ENCODE data around the gene SPPL3.
"Not testable (repeated sequence)": the region's sequence is repeated elsewhere in the genome, so short reads cannot be mapped to it uniquely, and the experiment has no call there.

SPPL3 gene, protein sequence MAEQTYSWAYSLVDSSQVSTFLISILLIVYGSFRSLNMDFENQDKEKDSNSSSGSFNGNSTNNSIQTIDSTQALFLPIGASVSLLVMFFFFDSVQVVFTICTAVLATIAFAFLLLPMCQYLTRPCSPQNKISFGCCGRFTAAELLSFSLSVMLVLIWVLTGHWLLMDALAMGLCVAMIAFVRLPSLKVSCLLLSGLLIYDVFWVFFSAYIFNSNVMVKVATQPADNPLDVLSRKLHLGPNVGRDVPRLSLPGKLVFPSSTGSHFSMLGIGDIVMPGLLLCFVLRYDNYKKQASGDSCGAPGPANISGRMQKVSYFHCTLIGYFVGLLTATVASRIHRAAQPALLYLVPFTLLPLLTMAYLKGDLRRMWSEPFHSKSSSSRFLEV
- 25.7 to 45.5 (median 39.6) reads per million in 3 experiments for total RNA-seq

DNA sequence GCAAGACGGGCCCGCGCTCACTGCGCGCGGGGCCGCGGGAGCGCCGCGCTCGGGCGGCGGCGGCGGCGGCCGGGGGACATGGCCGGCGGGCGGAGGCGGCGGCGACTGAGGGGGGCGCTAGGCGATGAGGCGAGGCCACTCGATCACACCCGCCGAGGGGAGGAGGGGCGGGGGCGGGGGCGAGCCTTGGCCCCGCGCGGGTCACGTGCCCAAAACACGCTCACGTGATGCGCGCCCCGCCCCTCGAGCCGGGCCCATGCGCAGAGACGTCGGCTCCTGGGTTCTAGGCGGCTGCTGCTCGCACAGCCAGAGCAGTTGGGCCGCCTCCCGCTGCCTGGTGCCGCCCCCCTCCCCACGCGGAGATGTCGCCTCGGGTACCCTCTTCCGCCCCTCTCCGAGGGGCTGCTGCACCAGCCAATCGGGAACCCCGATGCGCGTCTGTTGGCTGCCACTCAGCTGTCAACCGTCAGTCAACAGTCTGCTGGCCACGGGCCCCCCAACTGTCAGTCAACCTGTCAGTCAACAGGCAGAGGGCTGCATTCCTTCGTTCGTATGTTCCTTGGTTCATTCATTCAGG is at the start of gene SPPL3:
Gene SPPL3, minus strand, starts transcription at position 162 of the 577 bp plus-strand sequence. CDS start 491 bp downstream, outside the sequence.
- peak; percentile 84 for DNase-seq

DNA sequence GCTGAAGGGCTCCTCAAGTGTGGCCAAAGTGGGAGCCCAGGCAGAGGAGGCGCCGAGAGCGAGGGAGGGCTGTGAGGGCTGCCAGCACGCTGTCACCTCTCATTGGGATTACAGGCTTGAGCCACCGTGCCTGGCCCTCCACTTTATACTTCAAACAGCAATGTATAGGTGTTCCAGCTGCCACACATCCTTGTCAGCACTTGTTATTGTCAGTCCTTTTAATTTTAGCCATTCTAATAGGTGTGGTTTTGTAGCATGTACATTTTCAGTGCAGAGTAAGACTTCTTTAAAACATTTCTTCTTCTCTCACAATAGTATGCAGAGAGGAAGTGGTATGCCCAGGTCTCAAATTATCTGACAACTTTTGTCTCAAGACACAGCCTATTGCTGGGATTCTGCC is 46.6 kb upstream of the SPPL3 start:
- no peak for DNase-seq

DNA sequence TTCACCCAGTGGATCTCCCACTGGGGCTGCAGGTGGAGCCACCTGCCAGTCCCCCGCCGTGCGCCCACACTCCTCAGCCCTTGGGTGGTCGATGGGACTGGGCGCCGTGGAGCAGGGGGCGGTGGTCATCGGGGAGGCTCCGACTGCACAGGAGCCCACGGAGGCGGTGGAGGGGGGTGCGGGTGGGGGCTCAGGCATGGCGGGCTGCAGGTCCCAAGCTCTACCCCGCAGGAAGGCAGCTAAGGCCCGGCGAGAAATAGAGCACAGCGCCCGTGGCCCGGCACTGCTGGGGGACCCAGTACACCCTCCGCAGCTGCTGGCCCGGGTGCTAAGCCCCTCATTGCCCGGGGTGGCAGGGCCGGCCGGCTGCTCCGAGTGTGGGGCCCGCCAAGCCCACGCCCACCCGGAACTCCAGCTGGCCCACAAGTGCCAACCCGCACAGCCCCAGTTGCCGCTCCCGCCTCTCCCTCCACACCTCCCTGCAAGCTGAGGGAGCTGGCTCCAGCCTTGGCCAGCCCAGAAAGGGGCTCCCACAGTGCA is 46.2 kb upstream of the SPPL3 start:
- DNase-seq = not testable (repeated sequence)

DNA sequence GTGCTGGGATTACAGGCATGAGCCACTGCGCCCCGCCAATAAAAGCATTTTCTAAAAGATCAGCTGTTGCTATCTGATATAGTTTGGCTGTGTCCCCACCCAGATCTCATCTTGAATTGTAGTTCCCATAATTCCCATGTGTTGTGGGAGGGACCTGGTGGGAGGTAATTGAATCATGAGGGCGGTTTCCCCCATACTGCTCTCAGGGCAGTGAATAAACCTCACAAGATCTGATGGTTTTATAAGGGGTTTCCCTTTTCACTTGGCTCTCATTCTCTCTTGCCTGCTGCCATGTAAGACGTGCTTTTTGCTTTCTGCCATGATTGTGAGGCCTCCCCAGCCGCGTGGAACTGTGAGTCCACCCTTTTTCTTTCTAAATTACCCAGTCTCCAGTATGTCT is 41.4 kb upstream of the SPPL3 start:
- DNase-seq = not testable (repeated sequence)

DNA sequence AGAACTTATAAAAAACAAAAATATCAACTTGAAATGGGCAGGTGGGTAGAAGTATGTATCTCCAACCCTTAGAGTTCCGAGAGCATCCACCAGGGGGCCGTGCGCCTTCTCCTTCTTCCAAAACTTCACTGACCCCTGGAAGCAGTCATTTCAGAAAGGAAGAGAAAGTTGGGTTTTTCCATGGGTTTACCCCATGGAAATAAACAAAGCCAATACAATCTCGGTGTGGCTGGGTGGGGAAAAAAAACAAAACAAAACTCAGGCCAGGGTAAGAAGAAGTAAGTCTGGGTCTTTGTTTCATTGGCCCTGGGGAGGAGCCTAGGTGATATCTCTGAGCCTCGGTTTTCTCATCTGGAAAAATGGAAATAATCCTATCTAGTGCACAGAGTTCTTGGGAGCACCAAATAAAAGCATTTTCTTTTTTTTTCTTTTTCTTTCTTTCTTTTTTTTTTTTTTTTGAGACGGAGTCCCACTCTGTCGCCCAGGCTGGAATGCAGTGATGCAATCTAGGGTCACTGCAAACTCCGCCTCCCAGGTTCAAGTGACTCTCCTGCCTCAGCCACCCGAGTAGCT is 40.6 kb upstream of the SPPL3 start:
- DNase-seq = peak; percentile 37

DNA sequence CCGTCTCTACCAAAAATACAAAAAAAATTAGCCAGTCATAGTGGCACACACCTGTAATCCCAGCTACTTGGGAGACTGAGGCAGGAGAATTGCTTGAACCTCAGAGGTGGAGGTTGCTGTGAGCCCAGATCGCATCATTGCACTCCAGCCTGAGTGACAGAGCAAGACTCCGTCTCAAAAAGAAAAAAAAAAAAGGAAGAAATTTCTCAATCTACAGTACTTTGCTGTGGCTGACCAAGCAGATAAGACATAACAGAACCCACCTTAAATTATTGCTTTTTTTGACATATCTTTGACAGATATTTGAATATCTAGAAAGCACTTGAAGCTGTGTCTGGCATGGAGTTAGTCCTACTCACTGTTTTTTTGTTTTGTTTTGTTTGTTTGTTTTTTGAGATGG is 39.3 kb upstream of the SPPL3 start:
- no peak for DNase-seq

DNA sequence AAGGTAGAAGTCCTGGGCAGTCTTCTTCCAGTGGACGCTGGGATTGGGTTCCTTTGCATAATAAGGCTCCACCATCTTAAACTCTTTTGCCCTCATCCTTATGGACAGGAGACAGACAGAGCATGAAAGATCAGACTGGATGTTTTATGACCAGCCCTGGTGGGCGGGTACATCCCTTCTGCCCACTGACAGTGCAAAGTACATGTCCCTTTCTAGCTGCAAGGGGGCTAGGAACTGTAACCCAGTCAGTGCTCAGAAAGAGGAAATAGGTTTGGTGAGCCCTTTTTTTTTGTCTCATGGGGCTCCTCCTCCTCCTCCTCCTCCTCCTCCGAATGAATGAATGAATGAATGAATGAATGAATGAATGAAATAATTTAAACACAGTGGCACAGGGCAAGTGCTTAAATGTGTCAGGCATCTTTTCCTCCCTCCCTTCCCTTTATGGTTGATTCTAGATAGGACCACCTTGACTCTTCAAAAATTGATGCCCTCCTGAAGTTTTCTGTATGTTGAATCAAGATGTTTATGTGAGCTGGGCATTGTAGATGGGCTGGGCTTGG is 37.8 kb upstream of the SPPL3 start:
- DNase-seq = no peak

DNA sequence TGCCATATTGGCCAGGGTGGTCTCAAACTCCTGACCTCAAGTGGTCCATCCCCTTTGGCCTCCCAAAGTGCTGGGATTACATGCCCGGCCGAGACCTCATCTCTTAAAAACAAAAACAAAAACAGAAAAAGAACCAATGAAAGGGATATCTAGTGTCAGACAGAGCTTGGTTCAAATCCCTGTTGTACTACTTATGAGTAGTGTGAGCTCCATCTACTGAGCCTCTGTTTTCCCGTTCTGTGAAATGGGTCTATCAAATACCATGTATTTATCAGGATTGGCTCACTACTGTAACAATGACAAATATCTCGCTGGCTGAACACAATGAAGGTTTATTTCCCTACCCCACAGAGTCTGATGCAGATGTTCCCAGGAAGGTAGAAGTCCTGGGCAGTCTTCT is 37.3 kb upstream of the SPPL3 start:
- DNase-seq = no peak

DNA sequence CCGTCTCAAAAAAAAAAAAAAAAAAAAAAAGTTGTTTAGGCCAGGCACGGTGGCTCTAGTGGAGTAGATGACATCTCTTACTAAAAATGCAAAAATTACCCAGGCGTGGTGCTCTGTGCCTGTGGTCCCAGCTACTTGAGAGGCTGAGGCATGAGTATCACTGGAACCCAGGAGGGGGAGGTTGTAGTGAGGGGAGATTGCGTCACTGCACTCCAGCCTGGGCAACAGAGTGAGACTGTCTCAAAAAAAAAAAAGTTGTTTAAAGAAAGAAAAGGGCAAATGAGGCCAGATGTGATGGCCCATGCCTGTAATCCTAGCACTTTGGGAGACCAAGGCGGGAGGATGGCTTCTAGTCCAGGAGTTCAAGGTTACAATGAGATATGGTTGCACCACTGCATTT is 36.6 kb upstream of the SPPL3 start:
- no peak for DNase-seq

DNA sequence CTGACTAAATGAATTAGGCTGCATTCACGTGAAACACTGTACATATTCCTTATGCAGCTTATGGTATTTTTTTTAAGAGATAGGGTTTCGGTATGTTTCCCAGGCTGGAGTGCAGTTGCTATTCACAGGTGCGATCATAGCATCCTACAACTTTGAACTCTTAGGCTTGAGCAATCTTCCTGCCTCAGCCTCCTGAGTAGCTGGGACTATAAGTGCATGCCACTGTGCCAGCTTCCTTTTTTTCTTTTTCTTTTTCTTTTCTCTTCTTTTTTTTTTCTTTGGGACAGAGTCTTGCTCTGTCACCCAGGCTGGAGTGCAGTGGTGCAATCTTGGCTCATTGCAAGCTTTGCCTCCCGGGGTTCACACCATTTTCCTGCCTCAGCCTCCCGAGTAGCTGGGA is 35.8 kb upstream of the SPPL3 start:
- no peak for DNase-seq

DNA sequence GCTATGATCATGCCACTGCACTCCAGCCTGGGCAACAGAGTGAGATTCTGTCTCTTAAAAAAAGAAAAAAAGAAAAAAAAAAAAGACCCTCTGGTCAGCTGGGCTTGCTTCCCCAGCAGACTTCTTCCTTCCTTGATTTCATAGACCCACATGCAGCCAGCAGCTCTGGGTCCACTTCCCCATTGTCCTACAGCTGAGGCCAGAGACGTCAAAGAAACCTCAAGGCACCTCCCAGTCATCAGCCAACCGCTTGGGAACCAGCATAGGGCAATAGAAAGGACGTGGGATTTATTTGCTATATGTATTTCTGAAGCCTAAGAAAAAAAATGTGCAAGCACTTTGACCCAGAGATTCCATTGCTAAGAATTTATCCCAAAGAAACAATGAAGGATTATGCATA is 35.4 kb upstream of the SPPL3 start:
- DNase-seq = no peak

DNA sequence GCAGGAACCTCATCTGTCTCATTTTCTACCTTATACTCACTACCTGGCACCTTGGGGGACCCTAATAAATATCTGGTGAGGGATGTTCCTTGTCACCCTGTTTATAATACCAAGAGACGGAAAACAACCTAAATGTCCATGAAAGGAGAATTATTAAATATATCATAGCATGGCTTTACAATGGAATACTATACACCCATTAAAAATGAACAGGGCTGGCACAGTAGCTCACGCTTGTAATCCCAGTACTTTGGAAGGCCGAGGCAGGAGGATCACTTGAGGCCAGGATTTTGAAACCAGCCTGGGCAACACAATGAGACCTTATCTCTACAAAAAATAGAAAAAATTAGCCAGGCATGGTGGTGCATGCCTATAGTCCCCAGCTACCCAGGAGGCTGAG is 34.3 kb upstream of the SPPL3 start:
- no peak for DNase-seq

DNA sequence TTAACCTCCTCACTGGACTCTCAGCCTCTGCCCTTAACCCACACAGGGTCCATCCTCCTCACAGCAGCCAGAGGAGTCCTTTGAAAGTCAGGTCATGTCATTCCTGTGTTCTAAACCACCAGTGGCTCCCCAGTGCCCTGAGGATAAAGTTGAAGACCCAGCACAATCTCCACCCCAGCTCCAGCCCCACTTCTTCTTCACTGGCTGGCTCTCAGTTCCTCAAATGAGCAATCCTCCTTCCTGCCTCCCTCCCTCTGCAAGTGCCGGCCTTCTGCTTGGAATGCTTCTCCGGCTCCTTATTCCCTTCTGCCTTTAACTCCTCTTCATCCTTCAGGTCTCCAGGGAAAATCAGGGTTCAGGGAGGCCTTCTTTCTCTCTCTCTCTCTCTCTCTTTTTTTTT is 32.0 kb upstream of the SPPL3 start:
- no peak for DNase-seq

DNA sequence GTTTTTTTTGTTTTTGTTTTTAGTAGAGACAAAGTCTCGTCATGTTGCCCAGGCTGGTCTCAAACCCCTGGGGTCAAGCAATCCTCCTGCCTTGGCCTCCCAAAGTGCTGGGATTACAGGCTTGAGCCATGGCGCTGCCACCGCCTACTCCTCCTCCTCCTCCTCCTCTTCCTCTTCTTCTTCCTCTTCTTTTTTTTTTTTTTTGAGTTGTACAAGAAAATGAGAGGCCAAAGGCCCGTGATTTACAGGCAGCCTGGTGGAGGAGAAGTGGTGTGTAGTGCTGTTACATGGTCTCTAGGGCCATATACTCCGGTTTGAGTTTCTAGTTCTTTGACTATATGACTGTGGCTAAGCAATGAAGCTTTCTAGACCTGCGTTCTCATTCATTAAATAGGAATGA is 29.6 kb upstream of the SPPL3 start:
- DNase-seq = no peak

DNA sequence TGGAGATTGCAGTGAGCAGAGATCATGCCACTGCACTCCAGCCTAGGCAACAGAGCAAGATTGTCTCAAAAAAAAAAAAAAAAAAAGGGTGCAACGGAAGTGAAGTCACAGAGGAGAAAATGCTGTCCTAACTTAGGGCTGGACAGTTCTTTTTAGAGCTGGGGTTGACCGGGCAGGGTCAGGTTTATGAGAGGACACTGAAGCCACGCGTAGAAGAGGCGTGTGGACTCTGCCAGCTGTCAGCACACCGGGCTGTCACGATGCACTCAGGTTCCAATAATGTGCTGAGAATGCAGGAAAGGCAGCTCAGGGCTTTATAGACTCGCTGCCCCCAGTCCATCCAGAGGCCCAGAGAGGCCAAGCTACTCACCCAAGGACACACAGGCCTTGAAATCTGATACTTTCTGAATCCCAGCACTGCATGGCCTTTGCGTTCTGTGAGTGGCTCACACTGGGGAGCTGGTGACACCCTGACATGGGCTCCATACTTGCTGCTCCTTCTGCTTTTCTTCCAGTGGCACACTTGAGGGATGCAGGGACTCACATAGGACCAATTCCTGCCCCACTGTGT is 28.9 kb upstream of the SPPL3 start:
- no peak for DNase-seq

DNA sequence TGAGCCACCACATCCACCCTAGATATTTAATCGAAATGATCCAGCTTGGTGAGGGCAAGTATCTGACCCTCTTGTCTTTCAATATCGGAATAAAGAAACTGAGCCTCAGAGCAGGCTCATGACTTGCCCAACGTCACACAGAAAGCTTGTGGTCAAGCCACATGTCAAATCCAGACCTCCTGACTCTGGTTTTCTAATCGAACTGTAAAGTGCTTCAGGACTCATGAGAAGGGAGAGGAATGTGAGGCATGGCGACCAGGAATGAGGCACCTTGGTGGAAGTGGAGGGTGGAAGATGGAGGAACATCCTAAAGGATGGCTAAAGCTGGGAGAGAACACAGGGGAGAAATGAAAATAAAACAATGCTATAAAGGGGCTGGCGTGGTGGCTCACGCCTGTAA is 27.9 kb upstream of the SPPL3 start:
- no peak for DNase-seq

DNA sequence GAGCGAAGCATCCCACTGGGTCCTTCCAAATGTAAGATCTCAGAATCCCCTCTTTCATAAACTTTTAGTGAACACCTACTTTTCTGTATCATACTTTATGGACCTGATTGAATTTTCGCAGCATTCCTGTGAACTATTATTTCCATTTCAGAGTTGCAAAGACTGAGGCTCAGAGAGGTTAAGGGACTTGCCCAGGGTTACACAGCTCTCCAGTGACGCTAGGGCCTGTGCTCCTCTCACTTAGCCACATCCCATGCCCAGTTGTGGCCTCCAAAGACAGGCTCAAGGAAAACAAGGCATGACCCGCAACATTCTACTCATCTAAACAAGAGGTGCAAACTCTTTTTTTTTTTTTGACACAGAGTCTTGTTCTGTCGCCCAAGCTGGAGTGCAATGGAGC is 25.9 kb upstream of the SPPL3 start:
- no peak for DNase-seq

DNA sequence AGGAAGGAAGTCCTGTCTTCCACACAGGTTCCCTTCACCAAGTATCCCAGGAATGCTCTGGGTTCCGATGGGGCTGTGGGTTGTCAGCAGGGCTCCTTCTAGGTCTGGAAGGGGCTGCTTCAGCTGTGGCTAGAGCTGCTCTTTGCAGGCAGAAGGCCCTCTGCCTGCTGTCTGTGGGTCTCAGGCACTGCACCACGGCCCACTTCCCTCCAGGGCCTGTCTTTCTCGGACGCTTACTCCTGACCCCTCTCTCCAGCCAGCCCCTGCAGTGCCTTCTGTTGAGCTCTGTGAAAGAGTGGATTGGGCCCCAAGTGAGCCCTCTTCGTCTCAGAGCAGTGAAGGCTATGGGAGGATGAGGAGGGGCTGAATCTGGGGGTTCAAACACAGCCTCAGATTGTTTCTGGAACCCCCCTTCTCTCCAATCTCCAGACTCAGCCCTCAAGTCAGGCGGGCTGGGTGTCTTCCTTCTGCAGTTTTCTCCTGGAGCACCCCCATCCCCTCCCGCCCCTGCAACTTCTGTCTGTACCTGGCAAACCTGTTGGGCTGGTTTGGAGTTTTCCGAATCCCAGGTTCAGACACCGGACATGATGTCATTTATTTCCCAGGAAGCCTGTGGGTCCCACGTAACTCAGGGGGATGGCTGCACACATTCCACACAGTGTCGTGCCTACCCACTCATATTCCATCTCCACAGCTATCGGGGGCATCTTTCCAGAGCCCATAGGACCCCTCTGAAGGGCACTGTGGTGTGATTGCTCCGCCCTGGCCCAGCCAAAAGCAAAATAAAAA is 24.9 kb upstream of the SPPL3 start:
- DNase-seq = no peak

DNA sequence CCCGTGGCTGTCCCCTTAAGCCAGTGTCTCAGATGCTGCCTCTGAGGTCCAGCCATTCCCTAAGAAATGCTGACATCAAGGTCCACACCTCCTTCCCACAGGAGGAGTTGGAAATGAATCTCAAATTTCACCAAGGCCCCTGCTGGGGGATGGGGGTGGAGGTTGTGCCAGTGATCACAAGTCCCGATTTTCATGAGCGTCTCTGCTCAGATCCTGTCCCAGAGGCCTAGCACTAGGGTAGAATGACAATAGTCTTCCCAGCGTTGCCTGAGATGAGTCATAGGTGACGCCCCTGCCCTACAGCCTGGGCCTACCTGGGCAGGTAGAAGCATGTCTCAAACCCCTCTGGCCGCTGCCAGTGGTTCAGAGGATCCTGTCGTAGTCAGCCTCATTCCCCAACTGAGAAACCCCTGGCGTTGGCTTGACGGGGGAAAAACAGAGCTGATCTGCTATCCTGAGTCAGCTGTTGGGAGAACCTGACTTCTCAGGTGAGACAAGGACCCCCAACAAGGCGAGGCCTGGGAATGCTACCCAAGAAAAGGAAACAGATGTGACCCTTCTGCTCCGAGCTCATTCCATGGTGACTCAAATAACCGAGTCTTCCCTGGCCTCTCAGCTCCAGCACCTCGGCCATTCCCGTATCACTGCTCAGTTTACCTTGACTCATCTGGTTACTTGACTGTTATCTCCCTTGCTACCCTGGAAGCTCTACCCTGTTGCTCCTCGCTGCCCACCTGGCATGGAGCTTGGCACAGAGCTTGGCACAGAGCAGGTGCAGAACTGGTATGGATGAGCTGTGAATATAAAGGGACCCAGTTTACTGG is 21.8 kb upstream of the SPPL3 start:
- no peak for DNase-seq

DNA sequence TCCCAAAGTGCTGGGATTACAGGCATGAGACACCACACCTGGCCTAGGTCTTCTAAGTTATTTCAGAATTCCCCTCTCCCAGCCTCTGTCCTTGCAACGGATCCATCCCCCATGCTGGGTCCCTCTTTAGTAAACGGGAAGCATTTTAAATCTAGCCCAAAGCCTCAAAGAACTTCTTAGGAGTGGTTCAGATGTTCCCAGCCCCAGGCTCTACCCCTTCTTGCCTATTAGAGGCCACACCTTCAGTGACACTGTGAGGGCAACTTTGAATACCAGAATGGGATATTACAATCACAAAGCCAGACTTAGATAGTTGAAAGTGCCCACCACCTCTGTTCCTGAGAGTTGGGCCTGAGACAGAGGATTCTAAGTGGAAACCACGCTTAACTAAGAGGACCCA is 18.1 kb upstream of the SPPL3 start:
- DNase-seq = no peak

DNA sequence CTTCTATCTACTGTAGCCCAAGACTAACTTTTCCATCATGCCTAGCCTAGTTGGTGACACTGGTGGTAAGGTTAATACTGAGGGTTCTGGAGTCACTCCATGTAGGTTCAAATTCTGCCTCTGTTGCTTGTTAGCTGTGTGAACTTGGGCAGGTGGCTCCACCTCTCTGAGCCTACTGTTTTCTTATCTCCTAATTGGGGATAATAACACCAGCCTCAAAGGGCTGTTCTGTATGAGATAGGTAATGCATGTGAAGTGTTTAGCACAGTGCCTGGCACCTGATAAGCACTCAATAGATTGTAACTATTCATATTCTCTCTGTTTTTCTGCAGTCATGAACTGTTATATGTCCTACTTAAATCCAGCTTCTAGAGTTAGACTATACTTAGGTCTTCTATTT is 17.5 kb upstream of the SPPL3 start:
- no peak for DNase-seq

DNA sequence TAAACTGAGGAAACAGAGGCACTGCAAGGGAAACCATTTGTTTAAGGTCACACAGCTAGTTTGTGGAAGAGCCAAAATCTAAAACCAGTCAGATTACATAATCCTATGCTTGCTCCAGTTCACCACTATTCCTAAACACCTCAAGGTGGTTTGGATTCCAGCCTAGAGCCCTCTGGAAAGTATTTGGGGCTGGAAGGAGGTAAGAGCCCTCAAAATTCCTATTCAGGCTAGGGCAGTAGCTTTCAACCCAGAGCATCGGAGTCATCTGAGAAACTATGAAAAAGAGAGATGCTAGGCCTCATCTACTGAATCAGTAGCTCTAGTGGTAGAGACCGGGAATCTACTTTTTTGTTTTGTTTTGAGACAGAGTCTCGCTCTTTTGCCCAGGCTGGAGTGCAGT is 16.0 kb upstream of the SPPL3 start:
- no peak for DNase-seq

All from central memory CD4-positive, alpha-beta T cell (primary cell).